CD4-positive, CD25-positive, alpha-beta regulatory T cell (primary cell): Measurements from ENCODE around the gene BCORL1. TPM values are rescaled to one million over a fixed set of nuclear protein-coding genes. Genes with fewer than 3 reads are reported as not detected.

Source experiments
- ATAC-seq, 2 donors: fragments of 150-1000 bp; cut with Tn5 transposase; one replicate each; pipeline ENCODE4 v1.10.0; 2021; ENCODE audit warnings: low read depth in 2 of 2, moderate number of reproducible peaks in 2 of 2, moderate library complexity in 1 of 2
- DNase-seq, 3 donors: peaks; one replicate each; pipeline versions ENCODE4 v3.0.0 to v3.0.0-alpha.2; 2012 to 2022; ENCODE audit warnings: mixed read lengths in 1 of 3
- H3K27ac ChIP-seq: one replicate; pipeline ENCODE4 v1.7.0; 2013; ENCODE audit warnings: mild to moderate bottlenecking, low read length; ENCODE audit not compliant: insufficient read depth, poor library complexity, severe bottlenecking
- H3K27me3 ChIP-seq: one replicate; pipeline ENCODE4 v1.7.0; 2013; ENCODE audit warnings: low read length; ENCODE audit not compliant: control insufficient read depth, insufficient read depth
- H3K36me3 ChIP-seq: one replicate; pipeline ENCODE4 v1.7.0; 2013; ENCODE audit warnings: mild to moderate bottlenecking, low read length, moderate library complexity; ENCODE audit not compliant: control insufficient read depth, insufficient read depth
- H3K4me1 ChIP-seq: 2 replicates; pipeline ENCODE4 v1.7.0; 2013; ENCODE audit warnings: mild to moderate bottlenecking, low read length; ENCODE audit not compliant: insufficient read depth, control insufficient read depth, poor library complexity, severe bottlenecking
- H3K4me3 ChIP-seq: one replicate; pipeline ENCODE4 v1.7.0; 2013; ENCODE audit warnings: low read depth, mild to moderate bottlenecking, low read length, moderate library complexity
- H3K9me3 ChIP-seq, 2 experiments: 1 replicate in 1 of 2; 2 replicates in 1 of 2; pipeline ENCODE4 v1.7.0; 2013; ENCODE audit warnings: low read length in 2 of 2, mild to moderate bottlenecking in 1 of 2, moderate library complexity in 1 of 2; ENCODE audit not compliant: control insufficient read depth in 2 of 2
- H3K27ac Mint-ChIP-seq, 3 donors: one replicate each; pipeline ENCODE4 v1.8.0; 2020 to 2022; ENCODE audit warnings: mild to moderate bottlenecking in 3 of 3, mixed read lengths in 3 of 3, moderate library complexity in 2 of 3
- H3K27me3 Mint-ChIP-seq: one replicate; pipeline ENCODE4 v1.8.0; 2022; ENCODE audit warnings: mild to moderate bottlenecking, mixed read lengths
- H3K36me3 Mint-ChIP-seq: one replicate; pipeline ENCODE4 v1.8.0; 2020; ENCODE audit warnings: mixed read lengths
- H3K4me1 Mint-ChIP-seq, 4 donors: one replicate each; pipeline ENCODE4 v1.8.0; 2020 to 2022; ENCODE audit warnings: mixed read lengths in 4 of 4, mild to moderate bottlenecking in 1 of 4
- H3K4me3 Mint-ChIP-seq, 4 donors: one replicate each; pipeline ENCODE4 v1.8.0; 2020 to 2022; ENCODE audit warnings: mild to moderate bottlenecking in 4 of 4, mixed read lengths in 4 of 4, moderate library complexity in 3 of 4
- H3K9me3 Mint-ChIP-seq, 7 donors: one replicate each; pipeline ENCODE4 v1.8.0; 2020 to 2022; ENCODE audit warnings: mixed read lengths in 7 of 7, mild to moderate bottlenecking in 3 of 7, moderate library complexity in 2 of 7
- polyA plus RNA-seq, 4 donors: library from polyadenylated mRNA; unstranded; fragments of 300-500 nt; fragmentation: Illumina TruSeq; gene quantifications; one replicate each; pipeline ENCODE4 v1.2.3, GENCODE V29; 2021
- total RNA-seq: library from RNA; stranded (reverse); gene quantifications from one replicate; pipeline ENCODE4 v1.2.3, GENCODE V29; 2022

The BCORL1 gene
- total and polyA plus RNA-seq, 5 donors from 2014 or later = 0.13 to 5.5 (median 1.6) TPM

DNA sequence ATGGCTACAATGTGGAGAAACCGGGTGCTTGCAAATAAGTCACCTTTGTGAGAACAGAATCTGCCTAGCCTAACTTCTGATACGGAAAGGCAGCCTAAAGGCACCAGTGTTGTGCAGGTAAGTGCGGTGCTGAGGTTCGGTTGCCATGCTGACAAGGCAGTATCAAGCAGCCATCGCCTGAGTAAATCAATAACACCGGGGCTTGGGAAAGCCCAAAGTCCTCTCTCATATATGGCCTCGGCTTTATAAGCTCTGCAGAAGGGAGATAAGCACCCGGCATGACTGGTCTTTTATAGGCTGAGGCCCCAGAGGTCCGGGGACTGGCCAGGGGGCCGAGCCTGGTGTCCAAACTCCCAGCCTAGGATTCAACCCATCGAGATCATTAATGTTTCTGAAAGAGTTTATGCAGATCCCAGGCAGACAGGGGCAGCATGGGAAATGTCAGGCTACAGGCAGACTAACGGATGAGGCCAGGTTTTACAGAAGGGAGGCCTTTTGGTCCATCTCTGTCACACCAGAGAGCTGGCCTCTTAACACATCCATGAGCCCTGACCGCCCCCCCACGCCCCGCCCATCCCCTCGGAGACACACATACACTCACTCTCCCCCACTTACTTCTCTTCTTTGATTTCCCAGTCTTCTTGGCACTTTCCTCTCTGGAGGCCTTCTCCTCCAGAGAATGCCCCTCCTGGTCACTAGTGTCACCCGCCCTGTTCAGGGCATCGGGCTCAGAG lies 89.3 kb downstream of the BCORL1 start:
- peaks cover 6% of the 10 kb centered on the region for H3K36me3 Mint-ChIP-seq
- no peak overlapping the region for H3K4me3 Mint-ChIP-seq
- ATAC-seq (no peak), DNase-seq (no peak)
- Histone ChIP-seq H3K4me1 (no peaks in the 10 kb centered on the region), H3K27ac (no peak overlapping the region), H3K27me3 (no peaks in the 10 kb centered on the region), H3K9me3 (no peaks in the 10 kb centered on the region), H3K36me3 (peaks cover 46% of the 10 kb centered on the region), H3K4me3 (no peak overlapping the region)
- H3K27ac Mint-ChIP-seq = no peak overlapping the region
- H3K27me3 Mint-ChIP-seq = no peaks in the 10 kb centered on the region
- H3K9me3 Mint-ChIP-seq = peaks cover 0 to 1% (median 0%) of the 10 kb centered on the region in 7 donors
- H3K4me1 Mint-ChIP-seq = no peaks in the 10 kb centered on the region

DNA sequence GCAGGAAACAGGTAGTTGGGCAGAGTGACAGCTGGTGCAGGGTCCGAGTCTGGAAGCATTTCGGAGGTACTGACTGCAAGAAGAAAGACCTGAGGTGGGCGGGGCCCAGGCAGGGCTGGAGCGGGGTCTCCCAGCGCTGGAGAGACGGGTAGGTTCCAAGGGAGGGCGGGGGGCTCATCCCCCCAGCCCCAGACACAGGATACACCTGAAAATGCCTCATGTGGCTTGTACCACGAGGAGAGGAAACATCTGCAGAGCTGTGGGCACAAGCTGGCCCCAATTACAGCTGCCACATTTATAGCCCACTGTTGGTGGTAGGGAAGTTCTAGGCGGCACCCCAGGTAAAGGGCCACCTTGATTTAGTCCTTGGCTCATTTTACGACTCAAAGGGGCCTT lies 89.9 kb downstream of the BCORL1 start:
- H3K4me3 ChIP-seq = no peak overlapping the region
- Mint-ChIP-seq H3K27ac (no peak overlapping the region), H3K4me3 (no peak overlapping the region), H3K27me3 (no peaks in the 10 kb centered on the region), H3K9me3 (peaks cover 0 to 1% (median 0%) of the 10 kb centered on the region in 7 donors), H3K36me3 (peaks cover 4% of the 10 kb centered on the region), H3K4me1 (no peaks in the 10 kb centered on the region)
- no peak overlapping the region for H3K27ac ChIP-seq
- no peak for DNase-seq
- H3K4me1 ChIP-seq = no peaks in the 10 kb centered on the region
- H3K9me3 ChIP-seq = no peaks in the 10 kb centered on the region
- ATAC-seq = no peak
- peaks cover 43% of the 10 kb centered on the region for H3K36me3 ChIP-seq
- H3K27me3 ChIP-seq = no peaks in the 10 kb centered on the region

DNA sequence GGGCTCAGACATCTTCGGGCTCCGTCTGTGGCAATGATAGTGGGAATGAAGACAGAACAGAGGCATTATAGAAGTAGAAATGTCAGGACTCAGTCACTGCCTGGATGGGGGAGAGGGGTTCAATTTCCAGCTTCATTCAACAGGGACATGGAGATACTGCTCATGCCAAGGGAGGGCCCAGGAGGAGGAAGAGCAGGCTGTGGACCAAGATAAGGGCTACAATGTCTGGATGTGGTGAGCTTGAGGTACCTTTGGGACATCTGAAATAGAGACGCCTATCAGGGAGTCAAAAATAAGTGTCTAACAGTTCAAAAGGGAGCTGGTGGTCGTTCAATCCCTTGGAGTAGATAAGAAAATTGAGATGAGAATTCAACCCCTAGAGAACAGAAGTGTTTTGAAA lies 93.3 kb downstream of the BCORL1 start:
- no peak overlapping the region for H3K4me3 Mint-ChIP-seq
- peak overlapping the region in 2 of 3 donors; percentile 51 to 86 for H3K27ac Mint-ChIP-seq
- peaks cover 13% of the 10 kb centered on the region for H3K4me1 ChIP-seq
- H3K4me1 Mint-ChIP-seq = peaks cover 0 to 13% (median 6%) of the 10 kb centered on the region in 4 donors
- no peaks in the 10 kb centered on the region for H3K27me3 Mint-ChIP-seq
- H3K36me3 ChIP-seq = peaks cover 30% of the 10 kb centered on the region
- peaks cover 10% of the 10 kb centered on the region for H3K36me3 Mint-ChIP-seq
- ATAC-seq (no peak), DNase-seq (no peak)
- no peaks in the 10 kb centered on the region for H3K9me3 Mint-ChIP-seq
- no peak overlapping the region for H3K27ac ChIP-seq
- H3K27me3 ChIP-seq = no peaks in the 10 kb centered on the region
- no peak overlapping the region for H3K4me3 ChIP-seq
- H3K9me3 ChIP-seq = no peaks in the 10 kb centered on the region

DNA sequence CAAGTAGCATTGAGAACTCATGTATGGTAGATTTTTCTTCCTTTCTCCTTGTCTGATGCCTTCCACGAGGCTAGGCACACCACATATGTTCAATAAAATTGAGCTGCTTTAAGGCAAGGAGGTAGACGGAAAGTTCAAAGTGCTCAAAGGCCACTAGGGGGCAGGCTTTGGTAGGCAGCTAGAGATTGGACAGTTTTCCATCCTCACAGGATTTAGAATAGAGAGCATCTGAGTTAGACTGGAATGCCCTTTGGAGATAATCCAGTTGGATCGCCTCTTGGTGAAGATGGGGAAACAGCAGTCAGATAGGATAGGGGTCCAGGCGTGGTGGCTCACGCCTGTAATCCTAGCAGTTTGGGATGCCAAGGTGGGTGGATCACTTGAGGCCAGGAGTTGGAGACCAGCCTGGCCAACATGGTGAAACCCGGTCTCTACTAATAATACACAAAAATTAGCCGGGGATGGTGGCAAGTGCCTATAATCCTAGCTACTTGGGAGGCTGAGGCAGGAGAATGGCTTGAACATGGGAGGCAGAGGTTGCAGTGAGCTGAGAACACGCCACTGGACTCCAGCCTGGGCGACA lies 97.5 kb downstream of the BCORL1 start:
- Histone ChIP-seq H3K9me3 (no peaks in the 10 kb centered on the region), H3K27me3 (no peaks in the 10 kb centered on the region), H3K4me1 (peaks cover 51% of the 10 kb centered on the region), H3K27ac (peak overlapping the region; percentile 51), H3K4me3 (no peak overlapping the region), H3K36me3 (peaks cover 12% of the 10 kb centered on the region)
- ATAC-seq = no peak
- Mint-ChIP-seq H3K4me1 (peaks cover 0 to 51% (median 23%) of the 10 kb centered on the region in 4 donors), H3K27me3 (no peaks in the 10 kb centered on the region), H3K9me3 (no peaks in the 10 kb centered on the region), H3K27ac (peak overlapping the region; percentile 48 to 90 (median 80)), H3K4me3 (peak overlapping the region in 3 of 4 donors; percentile 39 to 65 (median 64)), H3K36me3 (peaks cover 10% of the 10 kb centered on the region)
- DNase-seq = peak; percentile 43 to 69 (median 58)

DNA sequence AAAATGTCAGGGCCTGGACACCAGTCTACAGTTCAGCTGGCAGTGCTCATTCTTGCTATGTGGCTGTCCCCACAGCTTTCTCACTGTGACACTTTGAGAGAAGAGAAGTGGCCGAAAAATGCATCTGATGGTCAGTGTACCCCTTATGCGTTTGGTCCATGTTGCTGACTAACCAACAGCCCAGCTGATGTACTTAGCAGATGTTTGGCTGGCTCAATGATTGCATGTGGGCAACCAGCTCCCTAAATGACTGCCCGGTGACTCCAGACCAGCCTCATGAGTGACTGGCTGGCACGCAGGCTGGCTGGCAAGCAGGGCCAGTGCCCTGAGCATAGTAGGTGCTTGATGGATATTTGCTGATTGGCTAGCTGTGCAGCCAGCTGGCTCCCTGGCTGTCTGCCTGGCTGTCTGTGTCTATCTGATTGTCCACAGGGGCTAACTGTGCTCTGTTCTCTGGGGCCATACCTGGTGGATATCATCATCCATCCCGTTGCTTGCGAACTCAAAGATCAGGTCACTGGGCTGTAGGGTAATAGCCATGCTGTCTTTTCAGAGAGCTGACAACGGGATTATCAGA lies 98.4 kb downstream of the BCORL1 start:
- Histone ChIP-seq H3K27me3 (no peaks in the 10 kb centered on the region), H3K4me3 (no peak overlapping the region), H3K36me3 (peaks cover 9% of the 10 kb centered on the region), H3K27ac (peak overlapping the region; percentile 77), H3K9me3 (no peaks in the 10 kb centered on the region), H3K4me1 (peaks cover 60% of the 10 kb centered on the region)
- H3K4me3 Mint-ChIP-seq = peak overlapping the region in 1 of 4 donors; percentile 89
- no peaks in the 10 kb centered on the region for H3K27me3 Mint-ChIP-seq
- DNase-seq = no peak
- ATAC-seq = no peak
- H3K27ac Mint-ChIP-seq = peak overlapping the region in 2 of 3 donors; percentile 51 to 92
- H3K36me3 Mint-ChIP-seq = peaks cover 7% of the 10 kb centered on the region
- H3K4me1 Mint-ChIP-seq = peaks cover 0 to 59% (median 23%) of the 10 kb centered on the region in 4 donors
- H3K9me3 Mint-ChIP-seq = no peaks in the 10 kb centered on the region

DNA sequence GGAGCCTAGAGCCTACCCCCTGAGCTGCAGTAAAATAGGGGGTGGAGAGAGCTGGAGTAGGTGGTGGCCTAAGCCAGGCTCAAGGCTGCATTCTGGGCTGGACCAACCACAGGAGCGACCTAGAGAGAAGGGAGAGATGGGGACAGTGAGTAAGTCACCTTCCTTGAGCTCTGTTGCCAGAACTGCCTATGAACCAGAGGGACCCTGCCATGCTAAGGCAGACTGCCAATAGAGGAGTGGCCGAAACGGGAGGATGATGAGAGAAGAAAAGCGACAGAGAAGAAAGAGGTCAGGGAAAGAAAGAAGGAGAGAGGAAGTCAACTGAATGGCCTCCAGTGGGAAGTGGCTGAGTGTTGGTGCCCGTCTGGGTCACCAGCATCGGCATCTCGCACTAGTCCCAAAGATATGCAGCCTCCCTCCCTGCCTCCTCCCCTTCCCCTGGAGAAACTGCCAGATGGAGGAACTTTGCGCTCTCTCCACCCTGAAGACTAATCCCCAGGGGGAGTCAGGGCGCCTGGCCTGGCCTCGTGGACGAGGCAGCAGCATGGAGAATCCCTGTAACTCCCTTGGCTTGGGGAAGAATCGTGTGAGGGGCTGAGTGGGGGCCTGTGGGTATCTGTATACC lies 99.1 kb downstream of the BCORL1 start:
- H3K9me3 ChIP-seq = no peaks in the 10 kb centered on the region
- peaks cover 8% of the 10 kb centered on the region for H3K36me3 ChIP-seq
- peaks cover 66% of the 10 kb centered on the region for H3K4me1 ChIP-seq
- peaks cover 7% of the 10 kb centered on the region for H3K36me3 Mint-ChIP-seq
- H3K9me3 Mint-ChIP-seq = no peaks in the 10 kb centered on the region
- peak overlapping the region; percentile 19 for H3K4me3 ChIP-seq
- ATAC-seq = no peak
- peak overlapping the region; percentile 88 to 98 (median 88) for H3K4me3 Mint-ChIP-seq
- H3K4me1 Mint-ChIP-seq = peaks cover 0 to 65% (median 24%) of the 10 kb centered on the region in 4 donors
- H3K27ac Mint-ChIP-seq = peak overlapping the region; percentile 85 to 94 (median 92)
- no peaks in the 10 kb centered on the region for H3K27me3 ChIP-seq
- no peaks in the 10 kb centered on the region for H3K27me3 Mint-ChIP-seq
- peak overlapping the region; percentile 77 for H3K27ac ChIP-seq
- DNase-seq = no peak

DNA sequence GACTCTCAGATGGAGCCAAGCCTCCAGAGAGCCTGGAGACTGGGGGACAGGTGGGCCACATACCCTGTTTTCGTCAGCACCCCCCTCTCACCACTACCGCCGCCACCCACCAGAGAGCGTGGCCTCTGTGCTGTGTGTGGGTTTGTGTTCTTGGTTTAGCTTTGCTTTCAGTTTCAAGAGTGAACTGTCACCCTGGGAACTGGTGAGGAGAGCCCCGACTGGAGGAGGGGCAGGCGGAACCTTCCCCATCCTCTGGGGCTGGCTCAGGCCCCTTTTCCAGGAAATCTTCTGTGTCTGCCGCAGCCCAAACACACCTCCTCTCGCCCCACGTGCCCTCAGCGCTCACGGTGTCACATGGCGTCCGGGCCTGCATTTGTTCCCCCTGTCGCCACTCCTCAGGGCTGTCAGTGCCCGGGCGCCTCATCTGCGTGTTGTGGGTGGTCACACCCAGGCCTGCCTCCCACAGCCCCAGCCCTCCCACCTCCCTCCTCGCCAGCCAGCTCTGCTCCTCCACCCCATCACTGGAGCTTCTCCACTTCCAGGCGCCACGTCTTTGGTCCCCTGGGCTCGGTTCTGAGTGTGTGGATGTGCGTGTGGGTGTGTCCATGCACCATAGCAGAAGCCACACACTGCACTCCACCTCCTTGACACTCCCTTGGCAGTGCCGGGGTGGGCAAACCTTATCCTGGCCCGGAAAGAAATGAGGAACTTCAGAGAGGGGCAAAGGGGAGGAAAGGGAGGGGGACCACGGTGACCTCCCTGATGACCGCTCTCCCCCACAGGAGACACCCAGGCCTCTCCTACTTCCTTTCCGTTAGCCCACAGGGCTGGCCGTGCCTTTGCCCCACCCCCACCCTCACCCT lies 100.0 kb downstream of the BCORL1 start:
- Histone ChIP-seq H3K4me3 (peak overlapping the region; percentile 19), H3K36me3 (peaks cover 8% of the 10 kb centered on the region), H3K9me3 (no peaks in the 10 kb centered on the region), H3K4me1 (peaks cover 75% of the 10 kb centered on the region), H3K27me3 (no peaks in the 10 kb centered on the region), H3K27ac (peak overlapping the region; percentile 77)
- peak overlapping the region; percentile 88 to 98 (median 88) for H3K4me3 Mint-ChIP-seq
- no peaks in the 10 kb centered on the region for H3K9me3 Mint-ChIP-seq
- peak; percentile 79 to 83 for ATAC-seq
- peaks cover 0 to 74% (median 24%) of the 10 kb centered on the region in 4 donors for H3K4me1 Mint-ChIP-seq
- peak overlapping the region; percentile 85 to 94 (median 92) for H3K27ac Mint-ChIP-seq
- H3K27me3 Mint-ChIP-seq = no peaks in the 10 kb centered on the region
- peak; percentile 45 to 95 (median 74) for DNase-seq
- H3K36me3 Mint-ChIP-seq = peaks cover 7% of the 10 kb centered on the region
